Eye (tissue), 1 donor: ENCODE data around the gene ITGB7.
A peak's percentile ranks its signal among the peaks of the same experiment; 100 is the strongest.
"Not testable (repeated sequence)": the region's sequence is repeated elsewhere in the genome, so short reads cannot be mapped to it uniquely, and the experiment has no call there.

Experiments used
- DNase-seq: peaks from one replicate; pipeline ENCODE4 v3.0.0-alpha.2; 2015

ITGB7 gene

DNA sequence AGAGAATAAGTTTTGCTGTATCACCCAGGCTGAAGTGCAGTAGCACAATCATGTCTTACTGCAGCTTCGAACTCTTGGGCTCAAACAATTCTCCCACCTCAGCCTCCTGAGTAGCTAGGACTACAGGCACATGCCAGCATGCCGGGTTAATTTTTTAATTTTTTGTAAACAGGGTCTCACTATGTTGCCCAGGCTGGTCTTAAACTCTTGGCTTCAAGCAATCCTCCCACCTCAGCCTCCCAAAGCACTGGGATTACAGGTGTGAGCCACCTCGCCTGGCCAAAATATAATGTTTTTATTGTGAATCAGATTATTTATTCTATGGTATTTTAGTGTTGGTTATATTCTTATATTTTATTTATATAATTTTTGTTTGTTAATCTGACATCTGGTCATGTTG is 30.3 kb downstream of the ITGB7 start:
- no peak for DNase-seq

- DNase-seq, result no peak
These were observed 32.1 kb downstream of the ITGB7 start for GRCh38 chr12:53174881-53175491.

- no peak for DNase-seq
These were observed 33.9 kb downstream of the ITGB7 start for GRCh38 chr12:53173085-53173715.

- no peak for DNase-seq
These were observed 34.7 kb downstream of the ITGB7 start for GRCh38 chr12:53172352-53172751.

GRCh38 chr12:53171725-53172329 is 35.2 kb downstream of the ITGB7 start:
- DNase-seq, result no peak

GRCh38 chr12:53170876-53171724 is 36.0 kb downstream of the ITGB7 start:
- no peak for DNase-seq

DNA sequence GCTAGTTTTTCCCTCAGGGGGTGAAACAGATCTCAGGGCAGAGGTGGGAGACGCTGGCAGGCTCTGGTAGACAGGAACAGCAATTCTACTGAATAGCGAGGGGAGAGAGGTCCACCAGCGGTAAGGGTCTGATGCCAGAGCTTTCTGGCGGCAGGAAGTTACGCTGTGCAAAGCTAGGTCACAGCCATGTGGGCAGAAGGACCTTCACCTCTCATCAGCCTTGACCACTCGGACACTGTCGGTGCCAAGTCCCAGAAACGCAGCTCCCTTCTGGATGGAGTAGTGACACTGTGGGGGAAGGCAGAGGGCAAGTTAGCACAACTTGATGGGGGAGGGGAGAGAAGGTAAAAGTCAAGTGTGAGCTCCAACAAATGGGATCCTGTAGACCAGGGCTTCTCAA is 36.8 kb downstream of the ITGB7 start:
- no peak for DNase-seq

GRCh38 chr12:53169644-53170043 is 37.4 kb downstream of the ITGB7 start:
- DNase-seq, result no peak

- DNase-seq, result no peak
These were observed 40.2 kb downstream of the ITGB7 start for GRCh38 chr12:53166837-53167236.

DNA sequence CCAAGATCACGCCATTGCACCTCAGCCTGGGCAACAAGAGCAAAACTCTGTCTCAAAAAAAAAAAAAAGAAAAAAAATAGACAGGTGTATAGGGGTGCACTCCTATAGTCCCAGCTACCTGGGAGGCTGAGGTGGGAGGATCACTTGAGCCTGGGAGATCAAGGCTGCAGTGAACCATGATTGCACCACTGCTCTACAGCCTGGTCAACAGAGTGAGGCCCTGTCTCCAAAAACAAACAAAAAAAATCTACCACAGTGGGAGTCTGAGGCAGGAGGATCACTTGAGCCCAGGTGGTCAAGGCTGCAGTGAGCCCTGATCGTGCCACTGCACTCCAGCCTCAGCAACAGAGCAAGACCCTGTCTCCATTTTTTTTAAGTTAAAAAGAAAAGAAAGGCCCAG is 44.0 kb downstream of the ITGB7 start:
- not testable (repeated sequence) for DNase-seq

GRCh38 chr12:53161119-53161911 is 45.7 kb downstream of the ITGB7 start:
- DNase-seq, result no peak

DNA sequence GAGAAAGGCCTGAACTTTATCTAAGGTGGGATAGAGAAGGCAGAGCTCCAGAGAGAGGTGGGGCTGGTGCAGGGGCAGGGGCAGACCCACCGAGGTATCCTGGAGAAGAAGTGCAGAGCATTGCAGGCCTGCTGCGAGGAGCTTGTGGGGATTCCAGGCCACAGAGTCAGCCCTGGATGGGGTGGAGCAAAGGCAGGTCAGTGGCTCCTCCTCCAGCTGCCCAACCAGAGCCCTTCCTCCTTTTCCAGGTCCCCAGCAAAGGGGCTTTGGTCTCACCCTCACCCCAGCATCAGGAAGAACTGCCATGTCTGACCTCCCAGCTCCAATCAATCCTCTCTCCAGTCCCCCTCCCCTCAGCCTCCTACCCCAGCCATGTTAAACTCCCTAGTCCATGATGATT is 46.4 kb downstream of the ITGB7 start:
- DNase-seq, result no peak

- DNase-seq, result no peak
These were observed 47.1 kb downstream of the ITGB7 start for GRCh38 chr12:53160000-53160399.

- peak; percentile 89 for DNase-seq
These were observed 47.7 kb downstream of the ITGB7 start for GRCh38 chr12:53159195-53159839.

GRCh38 chr12:53152390-53152789 is 54.7 kb downstream of the ITGB7 start:
- no peak for DNase-seq

DNA sequence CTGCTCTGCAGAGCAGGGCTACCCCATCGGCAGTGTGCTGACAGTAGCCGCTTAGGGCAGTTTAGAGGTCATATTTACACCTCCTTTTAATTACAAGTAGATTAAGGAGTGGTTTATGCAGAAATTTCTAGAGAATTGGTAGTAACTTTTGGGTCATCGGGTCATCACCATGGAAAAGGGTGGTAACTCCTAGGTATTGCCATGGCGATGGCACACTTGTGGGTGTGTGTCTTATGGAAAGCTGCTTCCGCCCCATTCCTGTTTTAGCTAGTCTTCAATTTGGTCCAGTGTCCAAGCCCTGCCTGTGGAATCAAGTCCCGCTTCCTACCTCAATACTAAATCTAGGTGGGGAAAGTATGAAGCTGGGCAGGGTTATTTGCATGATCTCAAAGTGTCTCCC is 56.0 kb downstream of the ITGB7 start:
- no peak for DNase-seq

GRCh38 chr12:53147653-53148052 is 59.4 kb downstream of the ITGB7 start:
- DNase-seq, result no peak

DNA sequence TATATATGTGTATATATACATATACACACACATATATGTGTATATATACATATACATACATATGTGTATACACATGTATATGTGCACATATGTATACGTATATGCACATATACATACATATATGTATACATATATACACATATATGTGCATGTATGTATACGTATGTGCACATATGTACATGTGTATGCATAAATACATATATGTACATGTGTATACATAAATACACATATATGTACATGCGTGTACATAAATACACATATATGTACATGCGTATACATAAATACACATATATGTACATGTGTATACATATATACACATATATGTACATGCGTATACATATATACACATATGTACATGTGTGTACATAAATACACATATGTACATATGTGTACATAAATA is 59.9 kb downstream of the ITGB7 start:
- DNase-seq, result no peak

GRCh38 chr12:53145383-53146260 is 61.4 kb downstream of the ITGB7 start:
- DNase-seq, result no peak

DNA sequence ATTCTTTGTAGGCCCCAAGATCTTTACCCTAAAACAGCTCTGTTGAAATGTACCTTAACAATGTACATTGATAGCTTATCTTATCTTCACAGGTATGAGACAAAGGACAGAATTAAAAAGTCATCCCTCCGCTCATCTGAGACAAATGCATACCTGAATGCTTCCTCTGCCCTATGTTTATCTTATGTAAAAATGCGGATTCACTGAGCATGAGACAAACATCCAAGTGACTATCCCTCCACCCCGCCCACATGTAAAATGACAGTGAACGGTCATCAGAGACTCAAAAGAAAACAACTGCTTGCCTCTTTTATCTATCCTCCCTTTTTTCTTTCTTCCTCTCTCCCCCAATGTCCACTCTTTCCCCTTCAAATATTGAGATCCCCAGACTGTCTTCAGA is 63.7 kb downstream of the ITGB7 start:
- DNase-seq, result no peak
